Skeletal muscle satellite cell (primary cell): ENCODE results near the gene SURF4.
"Not testable (repeated sequence)": the region's sequence is repeated elsewhere in the genome, so short reads cannot be mapped to it uniquely, and the experiment has no call there.

Experiments
- H3K27me3 ChIP-seq: 2 replicates; pipeline ENCODE4 v1.7.0; 2013; ENCODE audit warnings: low read length; ENCODE audit not compliant: control insufficient read depth, insufficient read depth
- H3K36me3 ChIP-seq: 2 replicates; pipeline ENCODE4 v1.7.0; 2013; ENCODE audit warnings: mild to moderate bottlenecking, control low read depth, low read length; ENCODE audit not compliant: insufficient read depth
- H3K4me1 ChIP-seq: 2 replicates; pipeline ENCODE4 v1.7.0; 2013; ENCODE audit warnings: low read length; ENCODE audit not compliant: control insufficient read depth, insufficient read depth
- H3K4me2 ChIP-seq: 2 replicates; pipeline ENCODE4 v1.7.0; 2013; ENCODE audit warnings: mild to moderate bottlenecking, low read length
- H3K4me3 ChIP-seq: 2 replicates; pipeline ENCODE4 v1.7.0; 2013; ENCODE audit warnings: low read length
- H3K9ac ChIP-seq: 2 replicates; pipeline ENCODE4 v1.7.0; 2013; ENCODE audit warnings: mild to moderate bottlenecking, low read depth, low read length, moderate library complexity
- H3K9me3 ChIP-seq: replicated peaks from 2 replicates; pipeline ENCODE4 v1.7.0; 2013; ENCODE audit warnings: mild to moderate bottlenecking, control low read depth, low read length

The SURF4 gene

DNA sequence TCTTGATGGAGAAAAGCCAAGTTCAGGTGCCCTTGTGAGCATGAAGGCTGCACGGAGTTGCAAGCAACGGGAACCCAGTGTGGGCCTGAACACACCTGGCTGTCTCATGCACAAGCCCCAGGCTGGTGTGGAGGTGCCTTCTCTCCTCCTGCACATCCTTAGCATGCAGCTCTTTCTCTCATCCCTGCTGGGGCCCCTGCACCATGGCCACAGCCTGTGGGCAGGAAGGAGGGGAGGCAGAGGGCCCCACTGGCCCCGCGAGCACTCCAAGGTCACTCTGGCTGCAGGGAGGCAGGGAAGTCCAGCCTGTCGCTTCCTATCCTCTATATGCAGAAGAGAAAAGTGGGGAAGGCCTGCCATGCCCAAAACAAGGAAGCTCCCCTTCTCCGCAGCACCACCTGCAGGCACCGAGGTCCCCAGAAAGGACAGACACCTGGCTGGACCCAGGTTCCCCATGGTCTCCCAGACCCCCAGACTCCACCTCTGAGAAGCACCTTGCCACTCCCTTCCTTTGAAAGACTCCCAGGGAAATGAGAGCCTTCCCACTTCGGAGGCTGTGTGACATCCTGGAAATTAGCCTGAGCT, 18.9 kb upstream of the SURF4 start:
- Histone ChIP-seq H3K4me1 (no peaks in the 10 kb centered on the region), H3K36me3 (no peaks in the 10 kb centered on the region), H3K4me2 (no peak overlapping the region), H3K9me3 (no peaks in the 10 kb centered on the region), H3K9ac (no peak overlapping the region), H3K27me3 (peaks cover 46% of the 10 kb centered on the region), H3K4me3 (no peak overlapping the region)

DNA sequence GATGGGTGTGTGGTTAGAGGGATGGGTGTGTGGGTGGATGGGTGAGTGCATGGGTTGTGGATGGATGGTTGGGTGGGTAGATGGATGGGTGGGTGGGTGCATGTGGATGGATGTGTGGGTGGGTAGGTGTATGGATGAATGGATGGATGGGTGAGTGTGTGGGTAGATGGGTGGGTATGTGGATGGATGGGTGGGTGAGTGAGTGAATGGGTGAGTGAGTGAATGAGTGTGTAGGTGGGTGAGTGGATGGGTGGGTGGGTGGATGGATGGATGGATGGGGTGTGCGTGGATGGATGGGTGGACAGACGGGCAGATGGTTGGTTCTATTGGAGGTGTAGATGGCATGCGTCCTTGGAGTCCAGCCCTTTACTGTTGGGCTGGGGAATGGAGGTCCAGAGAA, 17.5 kb upstream of the SURF4 start:
- Histone ChIP-seq H3K36me3 (no peaks in the 10 kb centered on the region), H3K4me3 (no peak overlapping the region), H3K4me2 (no peak overlapping the region)

DNA sequence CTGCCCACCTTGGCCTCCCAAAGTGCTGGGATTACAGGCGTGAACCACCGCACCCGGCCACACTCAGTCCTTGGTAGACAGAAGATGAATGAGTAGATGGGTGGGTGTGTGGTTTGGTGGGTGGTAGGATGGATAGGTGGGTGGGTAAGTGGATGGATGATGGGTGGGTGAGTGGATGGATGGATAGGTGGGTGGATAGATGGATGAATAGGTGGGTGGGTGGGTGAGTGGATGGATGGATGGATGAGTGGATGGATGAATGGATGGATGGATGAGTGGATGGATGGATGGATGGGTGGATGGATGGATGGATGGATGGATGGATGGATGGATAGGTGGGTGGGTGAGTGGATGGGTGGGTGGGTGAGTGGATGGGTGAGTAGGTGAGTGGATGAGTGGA, 16.4 kb upstream of the SURF4 start:
- not testable (repeated sequence) for H3K9ac ChIP-seq, H3K36me3 ChIP-seq, H3K4me2 ChIP-seq, H3K4me3 ChIP-seq, H3K9me3 ChIP-seq, H3K4me1 ChIP-seq
- H3K27me3 ChIP-seq = peaks cover 39% of the 10 kb centered on the region

More for the DNA sequence above, 17.5 kb upstream of the SURF4 start:
- no peak overlapping the region for H3K9ac ChIP-seq
- H3K27me3 ChIP-seq = peaks cover 50% of the 10 kb centered on the region
- no peaks in the 10 kb centered on the region for H3K4me1 ChIP-seq
- no peaks in the 10 kb centered on the region for H3K9me3 ChIP-seq

DNA sequence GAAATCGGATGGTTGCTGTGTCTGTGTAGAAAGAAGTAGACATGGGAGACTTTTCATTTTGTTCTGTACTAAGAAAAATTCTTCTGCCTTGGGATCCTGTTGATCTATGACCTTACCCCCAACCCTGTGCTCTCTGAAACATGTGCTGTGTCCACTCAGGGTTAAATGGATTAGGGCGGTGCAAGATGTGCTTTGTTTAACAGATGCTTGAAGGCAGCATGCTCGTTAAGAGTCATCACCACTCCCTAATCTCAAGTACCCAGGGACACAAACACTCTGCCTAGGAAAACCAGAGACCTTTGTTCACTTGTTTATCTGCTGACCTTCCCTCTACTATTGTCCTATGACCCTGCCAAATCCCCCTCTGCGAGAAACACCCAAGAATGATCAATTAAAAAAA, 15.6 kb upstream of the SURF4 start:
- H3K36me3 ChIP-seq, H3K9me3 ChIP-seq, H3K4me2 ChIP-seq, H3K9ac ChIP-seq, H3K4me3 ChIP-seq, H3K4me1 ChIP-seq: not testable (repeated sequence)
- peaks cover 32% of the 10 kb centered on the region for H3K27me3 ChIP-seq

DNA sequence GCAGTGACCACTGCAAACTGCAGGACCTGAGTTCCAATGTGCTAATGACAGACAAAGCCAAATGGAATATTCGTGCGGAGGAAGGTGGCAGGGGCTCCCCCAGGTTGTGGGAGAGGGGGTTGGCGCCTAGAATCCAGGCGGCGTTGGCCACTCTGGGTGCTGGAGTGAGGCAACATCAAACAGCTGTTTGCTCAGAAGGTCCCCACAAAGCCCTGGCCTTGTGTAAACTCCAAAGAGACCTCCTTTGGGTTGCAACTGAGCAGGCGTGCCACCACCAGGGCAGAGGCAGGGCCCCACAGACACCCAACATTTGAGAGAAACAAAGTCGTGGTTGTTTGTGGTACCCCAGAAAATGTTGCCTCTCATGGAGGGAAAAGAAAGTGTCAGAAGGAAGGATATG, 14.9 kb upstream of the SURF4 start:
- Histone ChIP-seq H3K4me1 (no peaks in the 10 kb centered on the region), H3K9me3 (no peaks in the 10 kb centered on the region), H3K4me3 (no peak overlapping the region), H3K4me2 (no peak overlapping the region), H3K27me3 (peaks cover 26% of the 10 kb centered on the region), H3K36me3 (no peaks in the 10 kb centered on the region), H3K9ac (no peak overlapping the region)

DNA sequence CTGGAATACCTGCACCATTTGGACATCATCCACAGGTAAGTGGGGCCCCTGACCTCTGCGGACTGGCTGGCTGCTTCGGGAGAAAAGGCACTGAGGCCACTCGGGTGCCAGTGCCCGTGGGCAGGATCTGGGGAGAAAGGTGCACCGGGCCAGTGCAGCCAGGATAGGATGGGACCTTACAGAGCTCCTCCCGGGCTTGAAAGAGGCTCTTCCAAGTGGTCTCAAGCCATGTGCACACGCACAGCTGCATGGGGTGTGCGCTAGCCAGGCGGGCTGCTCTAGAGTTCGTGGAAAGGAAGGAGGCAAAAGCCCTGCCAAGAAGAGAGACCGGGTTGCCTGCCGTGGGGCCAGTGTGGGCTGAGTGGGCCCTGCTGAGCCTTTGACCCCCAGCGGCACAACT, 13.7 kb upstream of the SURF4 start:
- no peak overlapping the region for H3K4me3 ChIP-seq
- no peaks in the 10 kb centered on the region for H3K36me3 ChIP-seq
- no peaks in the 10 kb centered on the region for H3K9me3 ChIP-seq
- H3K4me1 ChIP-seq = no peaks in the 10 kb centered on the region
- H3K27me3 ChIP-seq = peaks cover 15% of the 10 kb centered on the region
- H3K4me2 ChIP-seq = no peak overlapping the region
- H3K9ac ChIP-seq = no peak overlapping the region

DNA sequence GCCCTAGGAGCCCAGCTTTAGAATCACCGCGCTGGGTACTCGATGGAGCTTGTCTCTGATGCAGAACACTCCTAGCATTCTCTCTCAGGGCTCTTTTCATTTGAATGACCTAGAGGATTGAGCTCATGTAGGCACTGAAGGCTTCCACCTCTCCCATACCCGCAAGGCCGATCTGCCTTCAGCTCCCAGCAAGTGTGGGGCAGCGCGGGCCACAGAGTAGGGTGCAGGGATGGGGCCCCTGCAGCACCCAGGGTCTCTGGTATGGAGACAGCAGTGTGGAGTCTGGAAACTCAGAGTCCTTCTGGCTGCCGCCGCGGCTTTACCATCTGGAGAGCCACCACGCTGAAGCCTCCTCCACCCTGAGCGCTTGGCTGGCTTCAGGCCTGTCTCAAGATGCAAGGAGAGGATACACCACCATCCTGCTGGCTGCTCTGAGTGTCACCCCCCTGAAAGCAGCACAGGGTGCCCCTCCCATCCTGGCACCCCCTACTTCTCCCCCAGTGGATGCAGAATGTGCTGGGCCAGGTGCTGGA, 13.2 kb upstream of the SURF4 start:
- Histone ChIP-seq H3K9me3 (no peaks in the 10 kb centered on the region), H3K4me2 (no peak overlapping the region), H3K4me3 (no peak overlapping the region), H3K36me3 (no peaks in the 10 kb centered on the region), H3K9ac (no peak overlapping the region), H3K4me1 (no peaks in the 10 kb centered on the region), H3K27me3 (peaks cover 12% of the 10 kb centered on the region)

DNA sequence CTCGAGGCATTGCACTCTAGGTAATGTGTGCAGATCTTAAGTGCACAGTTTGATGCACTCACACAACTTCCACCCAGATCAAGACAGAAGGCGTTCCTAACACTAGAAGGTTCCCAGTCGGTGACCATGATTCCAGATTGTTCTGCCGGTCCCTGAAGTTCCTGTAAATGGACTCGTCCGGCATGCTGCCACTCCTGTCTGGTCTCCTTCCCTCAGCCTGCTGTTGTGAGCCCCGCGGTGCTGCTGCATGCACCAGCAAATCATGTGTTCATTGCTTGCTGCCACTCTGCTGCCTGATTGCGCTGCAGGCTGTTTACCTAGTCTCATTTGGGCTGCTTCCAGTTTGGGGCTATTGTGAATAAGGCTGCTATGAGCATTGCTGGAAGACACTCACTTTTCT, 11.8 kb upstream of the SURF4 start:
- Histone ChIP-seq H3K4me2 (no peak overlapping the region), H3K27me3 (peaks cover 6% of the 10 kb centered on the region), H3K4me1 (no peaks in the 10 kb centered on the region), H3K9ac (no peak overlapping the region), H3K4me3 (no peak overlapping the region), H3K9me3 (no peaks in the 10 kb centered on the region), H3K36me3 (no peaks in the 10 kb centered on the region)

DNA sequence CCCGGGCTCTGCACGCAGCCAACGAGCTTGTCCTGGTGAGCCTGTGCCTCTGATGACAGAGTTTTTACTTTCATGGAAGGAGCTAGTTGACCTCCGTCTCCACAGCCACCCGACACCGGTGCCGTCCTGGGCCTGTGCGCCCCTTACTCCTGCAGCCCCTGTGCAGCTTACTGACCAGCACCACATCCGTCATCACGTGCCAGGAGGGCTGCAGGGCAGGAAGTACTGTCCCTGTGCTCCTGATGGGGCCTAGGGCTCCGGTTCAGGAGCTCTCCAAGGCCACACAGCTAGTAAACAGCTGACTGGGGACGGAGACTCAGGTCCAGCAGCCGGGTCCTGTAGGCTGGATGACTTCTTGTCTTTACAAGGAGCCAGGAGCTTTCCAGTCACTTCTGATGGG, 10.5 kb upstream of the SURF4 start:
- Histone ChIP-seq H3K9me3 (no peaks in the 10 kb centered on the region), H3K4me3 (no peak overlapping the region), H3K4me1 (no peaks in the 10 kb centered on the region), H3K36me3 (no peaks in the 10 kb centered on the region), H3K9ac (no peak overlapping the region), H3K27me3 (peaks cover 6% of the 10 kb centered on the region), H3K4me2 (no peak overlapping the region)

DNA sequence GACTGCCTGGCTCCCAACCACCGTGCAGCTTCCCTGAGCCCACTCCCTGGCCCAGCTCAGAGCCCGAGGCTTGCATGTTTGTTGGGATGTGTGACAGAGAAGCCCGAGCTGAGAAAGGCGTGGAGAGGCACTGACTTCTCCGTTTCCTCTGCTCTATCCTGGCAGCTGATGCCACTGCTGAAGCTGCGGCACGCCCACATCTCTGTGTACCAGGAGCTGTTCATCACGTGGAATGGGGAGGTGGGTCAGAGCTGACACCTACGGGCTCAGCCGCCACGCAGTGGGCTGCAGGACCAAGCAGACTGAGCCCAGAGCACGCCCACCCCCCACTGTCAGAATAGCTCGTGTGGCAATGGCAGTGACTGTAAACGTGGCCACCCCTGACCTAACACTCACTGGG, 9.6 kb upstream of the SURF4 start:
- no peaks in the 10 kb centered on the region for H3K36me3 ChIP-seq
- no peak overlapping the region for H3K4me2 ChIP-seq
- no peaks in the 10 kb centered on the region for H3K9me3 ChIP-seq
- H3K4me1 ChIP-seq = no peaks in the 10 kb centered on the region
- H3K27me3 ChIP-seq = peaks cover 6% of the 10 kb centered on the region
- H3K4me3 ChIP-seq = no peak overlapping the region
- H3K9ac ChIP-seq = no peak overlapping the region

DNA sequence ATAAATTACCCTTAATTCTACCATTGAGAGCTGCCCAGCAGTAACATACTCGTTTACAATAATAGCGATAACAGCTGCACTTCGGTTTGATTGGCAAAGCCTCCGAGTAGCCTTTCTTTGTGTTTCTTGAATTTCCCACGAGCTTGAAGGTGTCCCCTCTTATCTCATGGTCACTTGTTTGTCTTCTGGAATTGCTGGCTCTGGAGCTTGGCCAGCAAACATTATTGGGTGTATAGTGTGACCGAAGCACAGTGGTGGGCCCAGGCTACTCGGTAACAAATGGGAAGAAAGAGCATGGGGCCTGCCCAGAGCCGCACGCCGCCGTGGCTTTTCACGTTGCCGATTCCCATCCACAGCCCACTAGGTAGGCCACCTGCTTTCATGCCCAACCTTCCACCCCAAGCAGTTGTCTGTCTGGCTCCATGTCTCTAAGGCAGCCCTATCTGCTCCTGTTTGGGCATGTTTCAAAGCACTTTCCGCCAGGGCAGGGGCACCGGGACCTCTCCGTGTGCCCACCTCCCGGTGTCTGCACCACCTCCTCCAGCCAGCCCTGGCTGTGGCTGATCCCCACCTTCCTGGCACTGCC, 9.0 kb upstream of the SURF4 start:
- Histone ChIP-seq H3K9me3 (no peaks in the 10 kb centered on the region), H3K4me3 (no peak overlapping the region), H3K4me1 (no peaks in the 10 kb centered on the region), H3K36me3 (no peaks in the 10 kb centered on the region), H3K9ac (no peak overlapping the region), H3K27me3 (peaks cover 6% of the 10 kb centered on the region), H3K4me2 (no peak overlapping the region)

DNA sequence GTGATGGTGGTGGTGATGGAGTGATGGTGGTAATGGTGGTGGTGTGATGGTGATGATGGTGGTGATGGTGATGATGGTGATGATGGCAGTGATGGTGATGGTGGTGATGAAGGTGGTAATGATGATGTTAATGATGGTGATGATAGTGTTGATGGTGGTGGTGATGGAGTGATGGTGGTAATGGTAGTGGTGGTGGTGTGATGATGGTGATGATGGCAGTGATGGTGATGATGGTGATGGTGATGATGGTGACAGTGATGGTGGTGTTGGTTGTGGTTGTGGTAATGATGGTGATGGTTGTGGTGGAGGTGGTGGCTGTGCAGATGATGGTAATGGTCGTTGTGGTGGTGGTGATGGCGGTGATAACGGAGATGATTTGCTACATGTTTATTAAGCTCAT, 7.6 kb upstream of the SURF4 start:
- no peak overlapping the region for H3K4me2 ChIP-seq
- no peaks in the 10 kb centered on the region for H3K27me3 ChIP-seq
- no peaks in the 10 kb centered on the region for H3K9me3 ChIP-seq

More for the DNA sequence above, 7.6 kb upstream of the SURF4 start:
- Histone ChIP-seq H3K36me3 (no peaks in the 10 kb centered on the region), H3K4me1 (no peaks in the 10 kb centered on the region), H3K4me3 (no peak overlapping the region), H3K9ac (no peak overlapping the region)
